ENCODE measurements around the gene TMEM87A. TPM values are rescaled to one million over a fixed set of nuclear protein-coding genes. Genes with fewer than 3 reads are reported as not detected.
A peak's percentile ranks its signal among the peaks of the same experiment; 100 is the strongest.

TMEM87A gene
- total RNA-seq, 2 experiments from 2014 or later = 23.6 to 24.7 TPM

DNA sequence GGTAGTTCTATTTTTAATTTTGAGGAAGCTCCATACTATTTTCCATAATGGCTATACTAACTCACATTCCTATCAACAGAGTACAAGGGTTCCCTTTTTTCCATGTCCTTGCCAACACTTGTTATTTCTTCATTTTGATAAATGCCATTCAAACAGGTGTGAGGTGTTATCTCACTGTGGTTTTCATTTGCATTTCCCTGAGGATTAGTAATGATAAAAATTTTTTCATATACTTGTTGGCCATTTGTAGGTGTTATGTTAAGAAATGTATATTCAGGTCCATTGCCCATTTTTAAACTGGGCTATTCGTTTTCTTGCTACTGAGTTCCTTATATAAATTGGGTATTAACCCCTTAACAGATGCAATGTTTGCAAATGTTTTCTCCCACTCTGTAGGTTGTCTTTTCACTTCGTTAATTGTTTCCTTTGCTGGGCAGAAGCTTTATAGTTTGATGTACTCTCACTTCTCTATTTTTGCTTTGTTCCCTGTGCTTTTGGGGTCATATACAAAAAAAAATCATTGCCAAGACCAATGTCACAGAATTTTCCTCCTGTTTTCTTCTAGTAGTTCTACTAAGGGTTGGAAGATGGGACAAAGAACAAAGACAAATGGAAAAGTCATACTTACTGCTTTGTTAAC, 54.2 kb downstream of the TMEM87A start:
- H3K4me3 Mint-ChIP-seq = no peak overlapping the region
- H3K36me3 Mint-ChIP-seq (ENCODE audit: low read depth) = peaks cover 19% of the 10 kb centered on the region
- intact Hi-C loops (cut with micrococcal nuclease) = no loop called here
- ATAC-seq (no peak), DNase-seq (no peak)
- no peaks in the 10 kb centered on the region for H3K27me3 Mint-ChIP-seq
- H3K9me3 Mint-ChIP-seq = no peaks in the 10 kb centered on the region
- POLR2A ChIA-PET = no interaction called here
- TF ChIP-seq, protein P1, sequence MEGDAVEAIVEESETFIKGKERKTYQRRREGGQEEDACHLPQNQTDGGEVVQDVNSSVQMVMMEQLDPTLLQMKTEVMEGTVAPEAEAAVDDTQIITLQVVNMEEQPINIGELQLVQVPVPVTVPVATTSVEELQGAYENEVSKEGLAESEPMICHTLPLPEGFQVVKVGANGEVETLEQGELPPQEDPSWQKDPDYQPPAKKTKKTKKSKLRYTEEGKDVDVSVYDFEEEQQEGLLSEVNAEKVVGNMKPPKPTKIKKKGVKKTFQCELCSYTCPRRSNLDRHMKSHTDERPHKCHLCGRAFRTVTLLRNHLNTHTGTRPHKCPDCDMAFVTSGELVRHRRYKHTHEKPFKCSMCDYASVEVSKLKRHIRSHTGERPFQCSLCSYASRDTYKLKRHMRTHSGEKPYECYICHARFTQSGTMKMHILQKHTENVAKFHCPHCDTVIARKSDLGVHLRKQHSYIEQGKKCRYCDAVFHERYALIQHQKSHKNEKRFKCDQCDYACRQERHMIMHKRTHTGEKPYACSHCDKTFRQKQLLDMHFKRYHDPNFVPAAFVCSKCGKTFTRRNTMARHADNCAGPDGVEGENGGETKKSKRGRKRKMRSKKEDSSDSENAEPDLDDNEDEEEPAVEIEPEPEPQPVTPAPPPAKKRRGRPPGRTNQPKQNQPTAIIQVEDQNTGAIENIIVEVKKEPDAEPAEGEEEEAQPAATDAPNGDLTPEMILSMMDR (IDR thresholded peaks at IDR 0.05) = no peak
- H3K27ac Mint-ChIP-seq = peak overlapping the region; percentile 2
- CTCF ChIA-PET = interaction anchor here (1.0 to 1.8 kb wide), 2 partner anchors 11 to 40 kb away, joined by 3 read pairs; partner anchors contain the start of gene VPS39
- H3K4me1 Mint-ChIP-seq (ENCODE audit: low read depth) = peaks cover 17% of the 10 kb centered on the region

DNA sequence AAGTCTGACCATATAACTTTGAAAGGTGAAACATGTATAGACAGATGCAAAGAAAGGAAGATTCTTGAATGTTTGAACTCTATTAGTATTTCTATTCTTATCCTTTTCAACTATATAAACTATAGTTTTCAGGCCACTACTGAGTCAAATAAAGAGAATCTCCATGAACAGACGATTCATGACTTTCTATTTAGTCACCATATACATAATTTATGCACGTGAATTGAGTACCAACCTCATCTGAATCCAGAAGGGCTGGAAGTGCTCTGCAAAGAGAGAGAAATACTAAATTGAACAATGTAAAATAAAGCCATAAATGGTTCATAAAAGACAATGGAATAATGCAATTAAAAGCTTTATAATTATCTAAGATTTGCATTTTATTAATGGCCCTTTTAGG, 55.7 kb downstream of the TMEM87A start:
- TF ChIP-seq, protein P1 (IDR thresholded peaks at IDR 0.05) = no peak
- Mint-ChIP-seq H3K4me1 (ENCODE audit: low read depth) (peaks cover 17% of the 10 kb centered on the region), H3K27ac (no peak overlapping the region), H3K4me3 (no peak overlapping the region), H3K9me3 (no peaks in the 10 kb centered on the region), H3K27me3 (no peaks in the 10 kb centered on the region), H3K36me3 (ENCODE audit: low read depth) (peaks cover 19% of the 10 kb centered on the region)
- intact Hi-C loops (cut with micrococcal nuclease) = no loop called here
- DNase-seq (no peak), ATAC-seq (no peak)
- ChIA-PET POLR2A (no interaction called here), CTCF (interaction anchor here (0.8 kb wide), 1 partner anchor 18 kb away, joined by 3 read pairs; no protein-coding TSS in a partner anchor)

DNA sequence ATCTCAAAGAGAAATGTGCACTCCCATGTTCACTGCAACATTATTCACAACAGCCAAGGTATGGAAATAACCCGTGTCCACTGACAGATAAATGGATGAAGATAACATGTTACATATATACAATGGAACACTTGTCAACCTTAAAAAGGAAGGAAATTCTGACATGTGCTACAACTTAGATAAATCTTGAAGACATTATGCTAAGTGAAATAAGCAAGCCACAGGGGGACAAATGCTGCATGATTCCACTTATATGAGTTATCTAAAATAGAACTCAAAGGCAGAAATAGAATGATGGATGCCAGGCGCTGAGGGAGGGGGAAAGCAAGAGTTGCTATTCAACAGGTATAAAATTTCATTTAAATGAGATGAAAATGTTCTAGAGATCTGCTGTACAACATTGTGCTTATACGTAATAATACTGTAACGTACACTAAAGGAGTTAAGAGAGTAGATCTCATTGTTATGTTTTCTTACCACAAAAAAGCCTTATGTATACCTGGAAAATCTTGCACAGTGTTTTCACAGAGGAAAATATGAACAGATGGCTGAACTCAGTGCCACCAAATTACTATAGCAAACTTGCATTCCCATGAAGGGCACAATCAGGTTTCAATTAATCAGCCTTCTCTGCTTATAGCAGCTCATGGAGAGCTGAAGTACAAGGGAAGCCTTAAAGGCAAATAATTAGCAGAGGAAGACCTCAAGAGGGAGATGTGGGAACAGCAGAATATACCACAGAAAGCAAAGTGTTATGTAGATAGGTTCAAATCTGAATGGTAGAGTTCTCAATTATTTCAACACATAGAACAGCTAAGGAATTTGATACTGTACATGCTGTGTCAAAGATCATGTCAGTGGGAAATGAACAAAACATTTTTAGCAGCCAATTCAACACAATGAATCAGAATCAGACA, 57.1 kb downstream of the TMEM87A start:
- ChIA-PET POLR2A (interaction anchor here (0.7 kb wide), 1 partner anchor 9 kb away, joined by 3 read pairs; no protein-coding TSS in a partner anchor), CTCF (no interaction called here)
- Mint-ChIP-seq H3K4me1 (ENCODE audit: low read depth) (peaks cover 17% of the 10 kb centered on the region), H3K4me3 (no peak overlapping the region), H3K9me3 (no peaks in the 10 kb centered on the region), H3K27ac (peak overlapping the region; percentile 72), H3K27me3 (no peaks in the 10 kb centered on the region), H3K36me3 (ENCODE audit: low read depth) (peaks cover 21% of the 10 kb centered on the region)
- TF ChIP-seq, protein P1 (IDR thresholded peaks at IDR 0.05) = no peak
- intact Hi-C loops (cut with micrococcal nuclease) = no loop called here
- no peak for ATAC-seq
- no peak for DNase-seq

DNA sequence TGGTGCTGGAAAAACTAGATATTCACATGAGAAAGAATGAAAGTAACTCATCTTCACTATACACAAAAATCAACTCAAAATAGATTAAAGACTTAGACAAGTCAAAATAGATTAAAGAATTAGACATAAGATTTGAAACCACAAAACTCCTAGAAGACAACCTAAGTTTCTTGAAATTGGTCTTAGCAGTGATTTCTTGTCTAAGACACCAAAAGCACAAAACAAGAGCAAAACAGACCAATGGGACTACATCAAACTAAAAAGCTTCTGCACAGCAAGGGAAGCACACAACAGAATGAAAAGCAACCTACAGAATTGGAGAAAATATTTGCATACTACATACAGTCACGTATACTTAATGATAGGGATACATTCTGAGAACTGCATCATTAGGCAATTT, 58.6 kb downstream of the TMEM87A start:
- no peak for ATAC-seq
- Mint-ChIP-seq H3K36me3 (ENCODE audit: low read depth) (peaks cover 21% of the 10 kb centered on the region), H3K4me3 (no peak overlapping the region), H3K9me3 (no peaks in the 10 kb centered on the region), H3K27me3 (no peaks in the 10 kb centered on the region), H3K27ac (peak overlapping the region; percentile 26), H3K4me1 (ENCODE audit: low read depth) (peaks cover 17% of the 10 kb centered on the region)
- DNase-seq = no peak
- intact Hi-C loops (cut with micrococcal nuclease) = no loop called here
- TF ChIP-seq, protein P1 (IDR thresholded peaks at IDR 0.05) = no peak
- ChIA-PET POLR2A (no interaction called here), CTCF (no interaction called here)

Measured in activated CD8-positive, alpha-beta T cell treated with anti-CD3 and anti-CD28 coated beads for 36 hours (primary cell).